Smooth muscle cell of the pulmonary artery (primary cell): ENCODE results near the gene ELAVL1. TPM values are rescaled to one million over a fixed set of nuclear protein-coding genes. Genes with fewer than 3 reads are reported as not detected.

Experiments used
- total RNA-seq: library from RNA; depleted of rRNA; stranded (reverse); fragments of >200 nt; gene quantifications from 2 replicates; pipeline ENCODE4 v1.2.3, GENCODE V29; 2014

Gene ELAVL1
- total RNA-seq, result 59.9 and 67.5 TPM in 2 replicates

DNA sequence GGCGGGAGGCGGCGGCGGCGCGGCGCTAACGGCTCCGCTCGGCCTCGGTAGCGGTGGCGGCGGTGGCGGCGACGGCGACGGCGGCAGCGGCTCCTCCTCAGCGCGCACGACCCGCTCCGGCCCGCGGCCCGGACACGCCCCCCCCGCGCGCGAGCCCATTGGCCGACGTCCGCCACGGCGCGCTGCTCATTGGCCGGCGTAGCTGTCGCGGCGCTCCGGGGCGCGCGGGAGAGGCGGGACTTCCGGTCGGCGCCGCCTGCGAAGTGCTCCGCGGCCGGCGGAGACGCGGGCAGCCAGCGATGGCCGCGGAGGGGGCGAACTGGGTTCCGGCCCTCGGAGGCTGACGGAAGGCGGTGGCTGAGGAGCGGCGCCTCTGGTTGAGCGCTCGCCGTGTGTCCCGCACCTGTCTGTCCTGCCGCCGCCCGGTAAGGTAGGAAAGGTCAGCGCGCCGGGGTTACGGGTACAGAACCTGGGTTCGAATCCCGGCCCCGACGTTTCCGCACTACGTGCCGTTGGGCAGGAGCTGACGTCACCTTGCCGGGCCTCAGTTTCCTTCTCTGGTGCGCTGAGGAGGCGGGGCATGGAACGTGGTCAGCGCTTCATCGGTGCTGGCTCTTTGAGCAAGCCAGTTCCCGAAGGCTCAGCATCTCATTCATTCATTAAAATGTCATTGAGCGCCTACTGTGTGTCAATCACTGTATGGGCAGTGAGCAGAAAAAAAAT, at the start of gene ELAVL1:
TSS of gene ELAVL1 (minus strand) at position 108 of the 723 bp plus-strand sequence. CDS start 13,826 bp downstream, outside the sequence.

DNA sequence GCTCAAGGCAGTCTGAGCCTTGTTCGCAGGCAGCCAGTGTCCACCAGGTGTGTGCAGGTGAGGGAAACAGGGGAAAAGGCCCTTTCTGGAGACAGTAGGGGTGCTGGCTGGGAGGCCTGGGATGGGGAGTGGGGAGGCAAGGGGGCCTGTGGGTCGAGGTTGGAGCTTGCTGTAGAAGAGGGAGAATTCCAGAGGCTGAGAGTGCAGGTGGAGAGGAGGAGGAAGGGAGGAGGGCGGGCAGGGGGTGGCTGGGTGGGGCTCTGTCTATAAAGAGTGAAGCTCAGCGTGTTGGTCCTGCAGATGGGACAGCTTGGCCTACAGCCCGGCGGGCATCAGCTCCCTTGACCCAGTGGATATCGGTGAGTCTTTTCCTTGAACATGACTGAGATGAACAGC, 47.0 kb upstream of the ELAVL1 start, which contains the start of gene CCL25:
TSS of gene CCL25 (plus strand) at position 297 of the 396 bp plus-strand sequence. CDS start 290 bp downstream, outside the sequence.

DNA sequence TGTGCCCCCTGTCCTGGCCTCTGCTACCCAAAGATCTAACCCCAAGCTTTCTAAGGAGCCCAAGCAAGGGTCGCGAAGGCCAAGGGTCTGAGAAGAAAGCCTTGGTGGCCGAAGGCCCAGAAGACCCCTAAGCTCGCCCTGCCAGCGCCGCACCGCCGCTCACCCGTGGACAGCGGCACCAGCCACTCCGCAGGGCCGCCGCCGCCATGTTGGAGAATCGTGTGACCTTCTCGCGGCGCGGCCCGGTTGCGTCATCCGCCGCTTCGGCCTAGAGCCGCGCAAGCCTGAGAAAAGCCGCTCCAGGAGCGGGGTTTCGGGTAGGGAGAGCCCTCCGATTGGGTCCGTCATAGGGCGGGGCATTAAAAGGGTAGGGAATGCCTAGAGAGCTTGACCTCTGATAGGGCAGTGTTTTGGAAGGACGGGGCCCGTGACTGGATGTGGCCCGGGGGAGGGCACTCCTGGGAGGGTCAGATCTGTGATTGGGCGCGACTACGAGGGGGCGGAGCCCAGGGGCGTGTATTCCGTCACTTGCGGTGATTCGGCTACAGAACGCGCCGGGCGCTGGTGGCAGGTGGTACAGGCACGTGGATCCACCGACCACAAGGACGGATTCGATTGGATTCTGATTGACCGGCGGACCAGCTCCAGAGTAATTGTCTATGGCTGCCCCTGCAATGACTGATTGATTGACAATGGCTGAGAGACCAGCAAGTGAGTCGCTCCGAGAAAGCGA, 61.8 kb downstream of the ELAVL1 start, which contains the start of gene TIMM44:
TSS of gene TIMM44 (minus strand) at position 223 of the 733 bp plus-strand sequence. CDS start at position 208, 15 bp downstream.

DNA sequence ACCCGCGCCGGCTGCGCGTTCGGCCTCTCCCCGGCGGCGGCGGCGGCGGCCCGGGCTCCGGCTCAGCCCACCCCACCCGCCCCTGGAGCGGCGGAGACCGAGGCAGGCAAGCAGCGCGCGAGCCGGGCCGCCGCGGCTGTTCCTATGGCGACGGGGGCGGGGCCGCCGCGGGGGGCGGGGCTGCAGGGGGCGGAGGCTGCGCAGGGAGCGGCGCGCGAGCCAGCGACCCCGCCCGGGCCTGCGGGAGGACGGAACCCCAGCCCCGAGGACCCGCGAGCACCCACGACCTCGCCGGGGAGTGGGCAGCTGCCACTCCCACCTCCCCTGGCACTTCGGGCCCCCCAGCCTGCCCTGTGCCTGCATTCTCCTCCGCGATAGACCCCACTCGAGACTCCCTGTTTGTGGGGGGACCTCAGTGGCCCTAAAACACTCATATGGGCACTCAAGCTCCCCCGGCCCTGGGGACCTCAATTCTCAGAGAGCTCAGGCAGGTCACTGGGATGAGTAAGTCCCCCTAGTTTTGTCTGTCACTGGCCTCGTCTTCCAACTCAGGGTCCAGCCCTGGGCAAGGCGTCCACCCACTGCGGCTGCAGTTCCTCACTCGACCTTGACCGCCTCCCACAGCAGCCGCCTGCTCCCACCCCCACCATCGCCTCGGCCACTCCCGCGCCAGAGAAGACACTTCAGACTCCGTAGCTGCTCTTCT, 79.3 kb downstream of the ELAVL1 start, which contains the start of gene CTXN1:
TSS of gene CTXN1 (minus strand) at position 115 of the 706 bp plus-strand sequence. CDS start 597 bp downstream, outside the sequence.

DNA sequence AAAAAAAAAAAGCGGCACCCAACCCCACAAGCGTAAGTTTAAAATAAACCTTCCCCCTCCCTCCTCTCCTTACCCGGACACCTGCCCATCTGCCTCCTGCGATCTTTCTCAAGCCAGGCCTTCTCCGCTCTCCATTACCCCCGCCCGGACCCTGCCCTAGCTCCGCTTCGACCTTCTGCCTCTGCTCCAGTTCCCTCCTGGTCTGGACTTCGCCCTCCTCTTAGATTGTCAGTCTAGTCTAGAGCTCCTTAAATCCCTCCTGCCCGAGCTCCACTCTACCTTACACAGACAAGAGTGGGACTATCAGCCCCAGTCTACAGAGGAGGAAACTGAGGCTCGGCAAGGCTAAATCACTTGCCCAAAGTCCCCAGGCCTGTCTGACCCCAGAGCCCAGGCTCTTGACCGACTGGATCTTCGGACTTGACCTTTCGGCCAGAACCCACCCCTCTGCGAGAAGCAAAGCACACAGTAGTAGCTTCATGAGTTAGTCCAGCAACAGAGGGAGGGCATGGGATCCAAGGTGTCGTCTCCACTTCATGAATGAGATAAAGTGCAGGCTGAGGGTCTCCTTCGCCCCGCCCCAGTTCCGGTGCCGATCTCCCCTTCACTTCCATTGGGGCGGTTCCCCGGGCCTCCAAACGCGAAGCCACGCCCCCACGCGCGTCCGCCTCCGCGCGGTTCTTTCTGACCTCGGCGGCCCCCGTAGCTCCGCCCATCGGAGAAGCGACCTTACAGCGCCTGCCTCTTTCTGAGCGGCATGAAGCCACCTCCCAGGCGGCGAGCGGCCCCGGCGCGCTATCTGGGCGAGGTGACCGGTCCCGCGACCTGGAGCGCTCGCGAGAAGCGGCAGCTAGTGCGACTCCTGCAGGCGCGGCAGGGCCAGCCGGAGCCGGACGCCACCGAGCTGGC, 85.6 kb downstream of the ELAVL1 start, which contains the start of gene SNAPC2:
TSS of gene SNAPC2 (plus strand) at position 729 of the 909 bp plus-strand sequence. CDS start at position 758, 29 bp downstream.

DNA sequence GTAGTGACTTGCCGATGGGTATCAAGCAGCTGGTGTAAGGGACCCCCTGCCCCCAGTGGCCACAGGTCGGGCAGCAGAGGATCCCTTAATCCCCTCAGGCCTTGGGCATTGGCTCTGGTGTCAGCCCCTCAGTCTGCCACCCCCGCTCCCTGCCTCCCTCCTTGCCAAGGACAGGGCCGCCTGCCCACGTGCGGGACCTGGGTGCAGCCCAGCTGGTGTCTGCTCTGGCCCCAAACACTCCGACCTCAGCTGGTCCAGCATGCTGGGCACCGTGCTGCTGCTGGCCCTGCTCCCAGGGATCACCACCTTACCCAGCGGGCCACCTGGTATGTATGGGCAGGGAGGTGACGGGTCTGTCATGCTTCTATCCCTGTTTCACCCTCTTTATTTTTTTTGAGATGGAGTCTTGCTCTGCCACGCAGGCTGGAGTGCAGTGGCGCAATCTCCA, 90.8 kb downstream of the ELAVL1 start, which contains the start of gene TGFBR3L:
TSS of gene TGFBR3L (plus strand) at position 233 of the 448 bp plus-strand sequence.

Other genes with a start within 250 kb of the ELAVL1 start
- not detected in 2 replicates for gene CLEC4M, start 242.4 kb downstream of the ELAVL1 start, total RNA-seq
- 22.3 and 22.4 TPM in 2 replicates for gene EVI5L, start 175.4 kb downstream of the ELAVL1 start, total RNA-seq
- 0.10 TPM in 1 of 2 replicates, not detected in the other for gene PRR36, start 131.3 kb downstream of the ELAVL1 start, total RNA-seq
- 3.1 and 3.8 TPM in 2 replicates for gene LRRC8E, start 117.1 kb downstream of the ELAVL1 start, total RNA-seq
- gene MAP2K7, start 101.8 kb downstream of the ELAVL1 start, total RNA-seq, result 17.1 and 17.7 TPM in 2 replicates
- gene TGFBR3L, start 90.8 kb downstream of the ELAVL1 start, total RNA-seq, result 1.6 and 5.6 TPM in 2 replicates
- gene SNAPC2, start 85.3 kb downstream of the ELAVL1 start, total RNA-seq, result 14.9 and 19.0 TPM in 2 replicates
- 2.5 and 7.4 TPM in 2 replicates for gene CTXN1, start 79.5 kb downstream of the ELAVL1 start, total RNA-seq
- gene TIMM44, start 62.0 kb downstream of the ELAVL1 start, total RNA-seq, result 24.8 and 36.8 TPM in 2 replicates
- gene CCL25, start 47.1 kb upstream of the ELAVL1 start, total RNA-seq, result not detected in 2 replicates
- not detected in 2 replicates for gene FBN3, start 144.0 kb upstream of the ELAVL1 start, total RNA-seq
- gene CERS4, start 203.7 kb upstream of the ELAVL1 start, total RNA-seq, result 4.7 and 18.8 TPM in 2 replicates